GM21381 (cell line): ENCODE results near the gene FOXP1.

Source experiments
- ATAC-seq: cut with Tn5 transposase; IDR thresholded peaks from one replicate; pipeline ENCODE4 v1.9.1; 2021; ENCODE audit warnings: mild to moderate bottlenecking, moderate library complexity; ENCODE audit not compliant: unreplicated experiment

Gene FOXP1

GRCh38 chr3:71433631-71434030, 149.9 kb downstream of the FOXP1 start:
- no peak for ATAC-seq

DNA sequence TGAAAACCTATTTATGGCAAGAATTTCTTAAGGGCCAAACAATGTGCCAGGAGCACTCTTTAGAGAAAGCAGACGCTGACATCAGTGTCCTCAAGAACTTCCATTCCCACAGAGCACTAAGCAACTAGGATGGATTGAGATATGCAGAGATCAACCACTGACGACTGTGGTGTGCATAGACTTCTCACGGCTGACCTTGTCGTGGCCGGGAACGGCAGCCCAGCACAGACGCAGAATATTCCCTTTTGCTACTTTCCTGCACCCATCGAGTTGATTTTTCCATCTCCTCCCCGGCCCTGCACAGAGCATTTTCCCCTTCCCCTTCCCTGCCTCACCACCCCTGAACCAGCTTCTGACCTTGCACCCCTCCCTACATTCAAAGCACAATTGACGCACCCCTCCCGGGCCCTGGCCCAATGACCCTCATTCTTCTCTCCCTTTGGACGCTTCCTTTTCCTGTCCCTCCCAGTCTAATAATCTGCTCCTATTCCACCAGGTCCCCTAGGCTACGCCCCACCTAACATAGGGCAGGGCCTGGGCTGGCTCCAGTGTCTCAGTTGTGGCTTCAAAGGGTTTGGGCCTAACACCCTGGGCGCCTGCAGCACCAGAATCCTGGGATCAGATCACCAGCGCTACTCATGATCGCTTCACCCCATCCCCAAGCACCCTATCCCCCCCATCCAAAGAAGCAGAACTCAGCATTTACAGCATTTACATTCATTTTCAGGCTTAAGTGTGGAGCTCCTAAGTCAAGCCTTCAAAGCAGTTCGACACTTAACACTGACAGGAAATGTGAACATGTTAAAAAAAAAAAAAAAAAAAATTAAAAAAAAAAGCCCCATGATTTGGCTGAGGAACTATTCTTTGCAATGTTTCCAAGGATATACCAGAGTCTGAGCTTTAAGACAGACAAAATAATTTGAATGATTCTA, 151.2 kb downstream of the FOXP1 start:
- no peak for ATAC-seq

DNA sequence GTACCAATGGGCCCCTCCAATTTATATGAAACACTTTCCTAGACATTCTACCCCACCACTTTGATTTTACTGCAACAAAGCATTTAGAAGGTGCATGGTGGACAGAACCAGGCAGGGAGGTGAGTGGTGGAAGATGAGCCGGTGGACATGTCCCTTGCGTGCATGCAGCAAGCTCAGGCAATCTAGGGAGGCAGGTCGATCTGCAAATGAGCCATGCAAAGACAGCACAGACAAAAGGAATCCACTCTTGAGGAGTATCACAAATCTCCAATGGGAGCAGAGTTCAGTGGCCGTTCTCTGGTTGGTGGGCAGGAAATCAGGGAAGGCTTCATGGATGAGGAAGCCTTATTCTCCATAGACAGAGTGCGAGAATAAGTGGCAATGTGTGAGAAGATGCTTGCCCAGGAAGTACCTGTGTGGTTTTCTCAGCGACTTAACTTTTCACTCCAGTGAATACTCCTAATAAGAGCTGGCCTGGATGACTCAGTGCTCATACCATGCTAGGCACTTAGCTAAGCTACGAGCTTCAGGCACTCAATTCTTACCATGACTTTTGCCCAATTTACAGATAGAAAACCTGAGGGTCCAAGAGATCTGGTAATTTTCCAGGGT, 152.5 kb downstream of the FOXP1 start:
- no peak for ATAC-seq

DNA sequence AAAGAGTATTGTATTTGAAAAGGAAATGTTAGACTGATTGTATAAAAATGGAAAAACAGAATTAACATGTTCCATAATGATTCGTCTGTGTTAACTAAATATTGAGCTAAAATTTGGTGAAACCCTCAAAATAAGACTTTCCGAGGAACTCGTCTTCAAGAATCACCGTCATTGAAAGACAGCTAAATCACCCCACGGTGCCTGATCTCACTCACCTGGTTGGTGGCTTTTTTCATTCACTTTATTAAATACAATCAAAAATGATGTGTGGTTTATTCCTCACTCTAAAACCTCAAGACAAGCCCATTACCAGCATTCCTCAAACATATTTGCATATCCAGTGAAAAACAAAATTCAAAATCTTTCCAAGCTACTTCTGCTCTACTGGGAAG, 153.9 kb downstream of the FOXP1 start:
- no peak for ATAC-seq

DNA sequence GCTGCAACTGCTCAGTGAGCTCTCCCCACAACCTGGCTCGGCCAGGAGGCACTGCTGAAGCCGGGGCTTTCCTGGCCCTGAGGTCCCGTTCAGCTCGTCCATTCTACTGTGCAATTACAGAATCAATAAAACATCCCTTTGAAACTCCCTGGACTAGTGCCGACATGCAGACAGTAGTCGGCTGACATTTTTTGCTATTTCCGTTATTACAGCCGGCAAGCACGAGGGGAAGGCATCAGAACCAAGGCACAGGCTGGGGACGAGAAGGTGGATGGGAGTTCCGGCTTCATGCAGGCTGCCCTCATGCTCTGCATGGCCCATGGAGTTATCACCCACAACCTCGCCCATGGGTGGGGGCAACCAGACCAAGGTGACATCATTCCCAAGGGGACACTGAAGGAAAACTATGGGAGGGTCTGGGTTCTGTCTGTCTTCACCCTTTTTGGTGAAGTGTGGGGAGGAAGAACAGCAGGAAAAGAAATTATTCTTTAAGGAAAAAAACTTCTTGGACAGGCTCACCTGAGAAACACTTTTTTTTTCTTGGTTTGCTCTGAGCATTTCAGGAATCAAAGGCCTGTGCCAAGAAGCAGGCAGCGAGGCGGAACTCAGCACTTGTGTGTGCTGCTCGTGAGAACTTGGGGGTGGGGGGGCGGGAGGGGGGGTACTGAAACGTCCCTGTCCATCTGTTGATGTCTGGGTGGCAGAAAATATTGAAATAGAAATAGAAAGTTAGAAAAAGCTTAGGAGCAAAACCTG, 154.5 kb downstream of the FOXP1 start:
- ATAC-seq: no peak

- ATAC-seq: no peak
Measured at GRCh38 chr3:71425491-71426071, 157.9 kb downstream of the FOXP1 start.

GRCh38 chr3:71423151-71423906, 160.2 kb downstream of the FOXP1 start:
- no peak for ATAC-seq

GRCh38 chr3:71421820-71422566, 161.5 kb downstream of the FOXP1 start:
- peak; percentile 95 for ATAC-seq

GRCh38 chr3:71421475-71421819, 162.1 kb downstream of the FOXP1 start:
- peak; percentile 61 for ATAC-seq

DNA sequence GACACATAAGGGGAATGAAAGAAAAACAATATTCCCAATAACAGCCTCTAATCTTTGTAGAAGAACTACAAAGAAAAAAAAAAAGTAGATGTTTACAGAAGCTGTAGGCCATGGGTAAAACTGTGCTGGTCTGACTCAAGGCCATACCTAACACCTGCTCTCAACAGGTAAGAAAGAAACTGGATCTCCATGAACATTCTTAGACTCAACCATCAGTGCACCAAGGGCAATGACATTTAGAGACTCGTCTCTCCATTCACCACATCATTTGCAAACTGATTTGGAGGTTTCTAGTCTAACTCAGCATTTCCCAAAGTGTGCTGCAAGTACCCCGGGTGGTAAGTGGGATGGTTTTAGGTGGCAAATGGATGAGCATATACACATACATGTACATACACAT, 164.2 kb downstream of the FOXP1 start:
- no peak for ATAC-seq

DNA sequence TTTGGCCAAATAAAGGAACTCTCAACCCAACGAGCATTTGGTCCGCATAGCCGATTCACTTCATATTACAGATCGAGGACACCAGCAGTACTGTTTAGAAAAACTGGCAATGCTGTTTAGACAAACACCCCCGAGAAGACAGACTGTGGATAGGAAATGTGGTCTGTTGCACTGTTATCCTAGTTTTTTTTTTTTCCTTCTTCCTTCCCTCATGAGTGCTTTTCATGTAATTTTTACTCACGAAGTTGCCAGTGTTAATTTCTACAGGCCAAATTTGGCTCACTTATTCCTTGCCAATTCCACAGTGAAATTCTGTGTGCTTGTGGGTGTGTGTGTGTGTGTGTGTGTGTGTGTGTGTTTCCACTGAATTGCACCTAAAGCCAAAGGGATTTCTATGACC, 165.7 kb downstream of the FOXP1 start:
- no peak for ATAC-seq

- ATAC-seq: no peak
Measured at GRCh38 chr3:71416876-71417275, 166.7 kb downstream of the FOXP1 start.

DNA sequence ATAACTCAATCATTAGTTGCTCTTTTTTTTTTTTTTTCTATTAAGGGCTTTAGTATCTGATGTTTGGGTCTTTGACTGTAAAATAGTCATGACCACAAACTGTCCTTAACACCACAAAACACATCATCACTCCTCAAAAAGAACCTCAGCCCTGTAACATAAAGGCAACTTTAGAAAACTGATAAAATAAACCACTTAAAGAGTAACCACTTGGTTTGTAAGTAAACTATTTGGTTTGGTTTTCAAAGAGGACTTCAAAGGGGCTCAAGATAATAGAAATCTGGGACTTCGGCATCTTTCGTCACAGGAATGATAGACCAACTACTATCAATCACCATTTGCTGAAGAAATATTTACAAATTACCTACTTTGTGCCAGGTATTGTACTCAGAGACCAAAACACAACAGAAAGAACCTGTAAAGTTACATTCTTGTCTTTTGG, 167.8 kb downstream of the FOXP1 start:
- ATAC-seq: no peak

- no peak for ATAC-seq
Measured at GRCh38 chr3:71414189-71414927, 169.2 kb downstream of the FOXP1 start.

DNA sequence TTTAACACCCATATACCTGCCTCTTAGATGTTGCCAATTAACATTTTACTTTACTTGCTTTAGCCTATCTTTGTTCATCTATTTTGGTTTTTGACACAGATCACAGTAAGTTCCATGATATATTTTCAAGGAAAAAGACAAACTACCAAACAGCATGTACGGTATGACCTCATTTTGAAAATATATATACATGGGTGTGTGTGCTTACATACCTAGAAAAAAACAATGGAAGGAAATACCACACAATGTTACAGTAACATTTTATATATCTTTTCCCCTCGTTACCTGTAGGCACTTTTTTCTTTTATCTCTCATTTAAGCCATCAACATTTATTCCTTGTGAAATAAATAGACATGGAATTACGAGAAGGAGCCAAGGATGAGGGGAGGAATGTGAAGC, 170.0 kb downstream of the FOXP1 start:
- ATAC-seq: no peak

- ATAC-seq: no peak
Measured at GRCh38 chr3:71409352-71409751, 174.2 kb downstream of the FOXP1 start.

- ATAC-seq: no peak
Measured at GRCh38 chr3:71408903-71409302, 174.6 kb downstream of the FOXP1 start.

- ATAC-seq: no peak
Measured at GRCh38 chr3:71407823-71408222, 175.7 kb downstream of the FOXP1 start.
